Left kidney (tissue), 2 donors: ENCODE results near the gene USP34. TPM values are rescaled to one million over a fixed set of nuclear protein-coding genes. Genes with fewer than 3 reads are reported as not detected.
"Not testable (repeated sequence)": the region's sequence is repeated elsewhere in the genome, so short reads cannot be mapped to it uniquely, and the experiment has no call there.

Source experiments
- DNase-seq: peaks from one replicate; pipeline ENCODE4 v3.0.0-alpha.2; 2013
- polyA plus RNA-seq: library from polyadenylated mRNA; unstranded; fragments of 120-200 nt; gene quantifications from one replicate; pipeline ENCODE4 v1.2.1, GENCODE V29; 2013; ENCODE audit not compliant: insufficient read length

The USP34 gene
- polyA plus RNA-seq, 1 donor: 171 TPM

DNA sequence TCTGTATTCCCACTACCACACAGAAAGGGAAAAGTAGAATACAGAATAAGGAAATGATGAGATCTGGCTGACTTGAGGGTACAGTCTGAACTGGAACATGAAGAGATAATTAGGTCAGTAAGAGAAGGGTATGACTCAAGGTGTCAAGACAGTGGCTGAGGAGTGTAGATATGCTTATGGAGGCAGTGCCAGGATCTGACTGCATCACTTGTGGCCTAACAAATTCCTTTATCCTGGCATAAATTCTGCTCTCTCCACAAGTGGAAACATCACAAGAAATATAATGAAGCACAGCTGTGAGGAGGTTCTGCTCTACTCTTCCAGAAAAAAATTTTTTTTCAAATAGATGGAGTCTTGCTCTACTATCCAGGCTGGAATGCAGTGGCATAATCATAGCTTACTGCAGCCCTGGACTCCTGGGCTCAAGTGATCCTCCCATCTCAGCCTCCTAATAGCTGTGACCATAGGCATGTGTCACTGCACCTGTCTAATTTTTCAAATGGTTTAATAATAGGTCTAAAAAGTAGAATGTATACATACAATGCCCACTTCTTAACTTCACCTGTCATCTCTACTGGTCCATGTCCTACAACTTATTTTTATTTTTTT, 223.6 kb downstream of the USP34 start:
- DNase-seq: no peak

DNA sequence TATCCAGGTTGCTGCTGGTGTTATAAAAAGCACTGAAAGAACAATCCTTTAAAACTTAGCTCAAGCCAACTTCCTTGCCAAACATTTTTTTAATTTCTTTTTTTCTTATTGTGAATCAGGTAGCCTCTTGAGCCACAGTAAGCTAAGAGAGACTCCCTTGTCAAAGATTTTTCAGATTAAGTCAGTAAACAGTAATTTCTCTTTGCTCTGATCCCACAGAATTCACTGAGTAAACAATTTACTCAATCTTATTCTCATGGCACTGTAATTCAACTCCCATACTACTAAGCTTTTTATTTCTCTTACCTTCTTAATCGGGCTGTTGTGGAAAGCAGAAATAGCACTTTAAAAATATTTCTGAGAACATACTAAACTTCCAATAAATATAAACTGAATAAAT, 226.2 kb downstream of the USP34 start:
- no peak for DNase-seq

DNA sequence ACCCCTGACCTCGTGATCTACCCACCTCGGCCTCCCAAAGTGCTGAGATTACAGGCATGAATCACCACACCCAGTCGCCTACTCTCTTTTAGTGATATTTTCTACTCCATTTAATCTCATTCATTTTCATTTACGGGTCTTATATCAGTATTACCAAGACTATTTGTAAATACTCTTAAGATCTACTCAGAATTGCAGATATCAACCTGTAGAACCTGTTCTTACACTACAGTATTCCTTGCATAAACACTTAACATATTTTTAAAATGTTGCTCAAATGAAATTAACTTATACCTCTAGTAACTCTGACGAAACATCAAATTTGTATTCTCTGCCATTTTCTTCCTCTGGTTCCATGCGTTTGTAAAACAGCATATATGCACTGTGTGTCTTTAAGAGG, 229.6 kb downstream of the USP34 start:
- no peak for DNase-seq

DNA sequence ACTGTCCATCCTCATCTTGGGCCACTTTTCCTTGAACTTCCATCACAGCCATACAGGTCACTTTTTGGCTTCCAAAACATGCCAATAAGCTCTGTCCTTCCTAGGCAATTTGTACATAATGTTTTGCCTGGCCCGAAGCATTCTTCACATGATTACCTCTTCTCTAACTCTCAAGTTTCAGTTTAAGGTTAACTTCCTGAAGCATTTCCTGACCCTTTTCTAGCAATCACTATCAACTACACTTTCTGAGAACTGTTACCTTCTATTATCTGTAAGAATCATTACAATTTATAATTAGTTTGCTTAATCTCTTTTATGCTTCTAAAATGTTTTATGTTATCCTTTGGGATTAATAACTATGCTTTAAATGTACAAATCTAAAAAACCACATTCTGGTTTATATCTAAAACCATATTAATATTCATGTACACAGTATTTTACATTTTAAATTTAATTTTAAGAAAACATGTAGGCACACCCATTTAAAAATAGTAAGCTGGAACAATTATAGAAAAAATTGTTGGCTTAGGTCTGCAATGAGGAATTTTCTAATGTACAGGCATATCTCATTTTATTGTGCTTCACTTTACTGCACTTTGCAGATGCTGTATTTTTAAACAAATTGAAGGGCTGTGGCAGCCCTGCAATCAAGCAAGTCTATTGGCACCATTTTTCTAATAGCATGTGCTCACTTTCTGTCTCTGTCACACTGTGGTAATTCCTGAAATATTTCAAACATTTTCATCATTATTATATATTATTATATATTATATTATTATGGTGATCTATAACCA, 232.5 kb downstream of the USP34 start:
- DNase-seq: no peak

DNA sequence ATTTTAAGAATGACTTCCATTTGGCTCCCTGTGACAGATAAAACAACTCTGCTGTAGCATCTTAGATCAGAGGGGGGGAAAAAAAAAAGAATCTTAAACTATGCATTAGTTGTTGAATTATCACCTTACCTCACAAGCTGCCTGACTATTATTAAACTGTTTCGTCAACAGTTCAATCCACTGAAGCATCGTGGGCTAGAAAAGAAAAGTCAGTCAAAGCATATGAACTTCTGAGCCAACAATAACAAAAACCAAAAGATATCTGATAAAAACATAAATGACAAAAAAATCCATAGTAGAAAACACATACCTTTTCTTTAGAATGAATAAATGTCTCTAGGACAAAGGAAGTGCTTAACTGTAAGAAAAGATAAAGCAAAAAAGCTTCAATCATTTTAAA, 235.2 kb downstream of the USP34 start:
- no peak for DNase-seq

DNA sequence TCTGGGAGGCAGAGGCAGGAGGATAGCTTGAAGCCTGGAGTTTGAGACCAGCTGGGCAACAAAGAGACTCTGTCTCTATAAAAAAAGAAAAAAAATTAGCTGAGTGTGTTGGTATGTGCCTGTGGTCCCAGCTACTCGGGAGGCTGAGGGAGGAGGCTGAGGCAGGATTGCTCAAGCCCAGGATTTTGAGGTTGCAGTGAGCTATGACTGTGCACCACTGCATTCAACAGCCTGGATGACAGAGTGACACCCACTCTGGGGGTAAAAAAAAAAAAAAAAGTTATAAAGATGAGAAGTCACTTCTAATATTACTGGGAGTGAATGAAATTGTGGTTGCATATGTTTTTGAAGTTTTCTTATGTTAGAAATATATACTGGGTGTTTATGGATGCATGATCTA, 237.3 kb downstream of the USP34 start:
- no peak for DNase-seq

DNA sequence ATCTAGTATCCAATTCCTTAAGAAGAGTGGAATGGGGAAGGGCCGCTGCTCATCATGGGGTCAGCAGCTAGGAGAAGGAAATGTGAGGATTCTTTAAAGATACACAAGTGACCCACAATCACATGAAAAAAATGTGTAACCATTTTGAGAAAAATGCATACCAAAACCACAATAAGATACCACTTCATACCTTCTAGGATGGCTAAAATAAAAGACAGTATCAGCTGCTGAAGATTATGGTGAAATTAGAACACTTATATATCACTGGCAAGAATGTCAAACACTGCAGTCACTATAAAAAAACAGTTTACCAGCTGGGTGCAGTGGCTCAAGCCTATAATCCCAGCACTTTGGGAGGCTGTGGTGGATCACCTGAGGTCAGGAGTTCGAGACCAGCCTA, 241.0 kb downstream of the USP34 start:
- DNase-seq: no peak

DNA sequence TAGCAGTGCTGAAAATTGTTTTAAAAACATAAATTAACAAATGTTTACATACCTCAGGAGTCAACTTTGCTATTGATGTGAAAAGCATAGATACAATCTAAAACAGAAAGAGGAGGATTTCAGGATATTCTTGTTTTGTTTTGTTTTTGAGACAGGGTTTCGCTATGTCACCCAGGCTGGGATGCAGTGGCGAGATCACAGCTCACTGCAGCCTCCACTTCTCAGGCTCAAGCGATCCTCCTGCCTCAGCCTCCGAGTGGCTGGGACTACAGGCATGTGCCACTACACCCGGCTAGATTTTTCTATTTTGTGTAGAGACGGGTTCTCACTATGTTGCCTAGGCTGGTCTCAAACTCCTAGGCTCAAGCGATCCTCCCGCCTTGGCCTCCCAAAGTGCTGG, 248.3 kb downstream of the USP34 start:
- no peak for DNase-seq

DNA sequence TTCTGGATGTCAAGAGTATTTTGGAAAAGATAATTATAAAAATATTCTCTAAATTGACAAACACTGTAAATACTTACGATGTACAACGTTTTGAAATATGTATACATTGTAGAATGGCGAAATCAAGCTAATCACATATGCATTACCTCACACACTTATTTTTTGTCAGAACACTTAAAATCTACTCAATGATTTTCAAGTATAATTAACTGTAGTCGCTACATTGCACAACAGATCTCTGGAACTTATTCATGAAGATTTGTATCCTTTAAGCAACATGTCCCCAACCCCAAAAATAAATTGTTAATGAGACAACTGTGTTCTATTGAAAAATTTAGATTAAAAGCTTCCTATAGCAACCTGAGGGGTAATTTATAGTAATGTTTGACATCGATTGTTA, 249.1 kb downstream of the USP34 start:
- DNase-seq: no peak

DNA sequence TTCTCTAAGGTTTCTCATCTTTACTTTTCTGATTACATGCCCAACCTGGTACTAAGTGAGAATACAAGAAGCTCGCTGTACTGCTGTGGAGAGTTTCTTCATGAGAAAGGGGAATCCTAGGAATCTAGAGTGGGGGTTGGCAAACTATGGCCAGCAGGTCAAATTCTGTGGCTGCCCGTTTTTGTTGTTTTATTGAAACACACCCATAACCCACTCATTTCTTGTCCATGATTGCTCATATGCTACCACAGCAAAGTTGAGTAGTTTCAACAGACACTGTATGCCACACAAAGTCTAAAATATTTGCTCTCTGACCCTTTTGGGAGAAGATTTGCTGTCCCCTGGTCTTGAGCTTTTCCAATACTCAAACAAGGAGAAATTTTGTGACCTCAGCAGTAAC, 250.1 kb downstream of the USP34 start:
- no peak for DNase-seq

DNA sequence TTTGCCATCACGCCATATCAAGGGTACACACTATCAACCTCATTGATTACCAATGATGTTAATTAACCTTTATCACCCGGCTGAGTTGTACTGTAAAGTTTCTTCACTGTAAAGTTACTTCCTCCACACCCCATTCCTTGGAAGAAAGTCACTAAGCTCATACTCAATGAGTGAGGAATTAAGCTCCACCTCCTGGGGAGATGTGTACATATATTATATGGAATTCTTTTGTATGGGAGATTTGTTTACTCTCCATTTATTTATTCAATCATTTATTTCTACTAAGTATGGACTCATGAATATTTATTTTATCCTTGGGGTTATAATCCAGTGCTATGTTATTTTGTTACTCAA, 252.1 kb downstream of the USP34 start:
- no peak for DNase-seq

DNA sequence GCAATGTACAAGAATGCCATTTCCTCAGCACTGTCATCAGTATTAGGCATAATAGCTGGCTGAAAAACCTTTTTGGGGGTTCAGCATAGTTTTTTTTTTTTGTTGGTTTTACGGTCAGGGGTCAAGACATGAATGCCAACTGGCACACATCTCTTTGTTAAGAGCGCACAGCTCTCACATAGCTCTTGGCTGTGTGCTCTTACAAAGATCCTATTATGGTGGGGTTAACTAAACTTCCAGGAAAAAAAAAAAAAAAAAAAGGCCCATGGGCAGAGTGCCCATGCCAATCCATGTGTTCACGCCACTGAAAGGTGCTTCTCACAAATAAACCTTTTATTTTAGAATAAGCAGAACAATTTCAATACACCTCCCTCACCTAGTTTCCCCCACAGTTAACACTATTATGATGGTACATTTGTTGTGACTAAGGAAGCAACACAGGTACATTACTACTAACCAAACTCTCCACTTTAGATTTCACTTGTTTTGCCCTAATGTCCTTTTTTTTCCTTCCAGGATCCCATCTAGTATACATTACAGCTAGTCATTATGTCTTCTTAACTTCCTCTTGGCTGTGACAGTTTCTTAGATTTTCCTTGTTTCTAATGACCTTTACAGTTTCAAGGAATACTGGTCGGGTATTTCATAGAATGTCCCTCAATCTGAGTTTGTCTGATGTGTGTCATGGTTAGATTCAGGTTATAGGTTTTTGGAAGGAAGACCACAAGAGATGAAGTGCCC, 252.6 kb downstream of the USP34 start:
- DNase-seq: no peak

DNA sequence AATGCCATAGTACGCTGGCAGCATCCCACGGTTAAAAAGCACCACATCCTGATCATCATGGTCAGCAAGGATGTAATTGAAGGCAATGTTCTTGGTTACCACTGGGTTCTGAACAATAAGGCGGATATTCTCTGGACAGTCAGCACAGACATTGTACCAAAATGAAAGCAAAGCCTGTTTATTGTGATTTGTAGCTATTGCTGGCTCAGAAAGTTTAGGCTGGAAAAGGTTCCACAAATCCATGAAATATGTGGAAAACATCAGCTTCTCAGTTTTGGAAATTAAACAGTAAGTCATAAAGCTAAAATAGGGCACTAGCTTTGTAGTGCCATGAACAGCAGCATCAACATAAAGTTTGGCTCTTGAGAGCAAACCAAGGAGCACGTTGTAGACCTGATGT, 256.7 kb downstream of the USP34 start:
- no peak for DNase-seq

DNA sequence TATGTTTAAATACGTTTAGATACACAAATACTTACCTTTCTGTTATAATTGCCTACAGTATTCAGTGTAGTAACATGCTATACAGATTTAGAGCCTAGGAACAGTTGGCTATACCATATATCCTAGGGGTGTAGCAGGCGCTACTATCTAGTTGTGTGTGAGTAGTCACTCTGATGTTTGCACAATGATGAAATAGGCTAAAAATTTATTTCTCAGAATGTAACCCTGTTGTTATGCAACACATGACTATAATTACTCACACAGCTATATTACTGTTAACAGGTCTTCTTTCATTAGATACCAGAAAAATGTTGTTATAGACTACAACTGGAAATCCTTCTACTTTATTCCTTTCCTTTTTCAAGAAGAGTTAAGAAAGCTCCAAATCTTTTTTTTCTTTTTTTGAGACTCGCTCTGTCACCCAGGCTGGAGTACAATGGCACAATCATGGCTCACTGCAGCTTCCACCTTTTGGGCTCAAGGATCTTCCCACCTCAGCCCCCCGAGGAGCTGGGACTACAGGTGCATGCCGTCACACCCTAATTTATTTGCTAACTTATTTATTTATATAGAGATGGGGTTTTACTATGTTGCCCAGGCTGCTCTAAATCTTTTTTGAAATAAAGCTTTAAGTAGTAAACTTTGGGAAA, 260.4 kb downstream of the USP34 start:
- no peak for DNase-seq

DNA sequence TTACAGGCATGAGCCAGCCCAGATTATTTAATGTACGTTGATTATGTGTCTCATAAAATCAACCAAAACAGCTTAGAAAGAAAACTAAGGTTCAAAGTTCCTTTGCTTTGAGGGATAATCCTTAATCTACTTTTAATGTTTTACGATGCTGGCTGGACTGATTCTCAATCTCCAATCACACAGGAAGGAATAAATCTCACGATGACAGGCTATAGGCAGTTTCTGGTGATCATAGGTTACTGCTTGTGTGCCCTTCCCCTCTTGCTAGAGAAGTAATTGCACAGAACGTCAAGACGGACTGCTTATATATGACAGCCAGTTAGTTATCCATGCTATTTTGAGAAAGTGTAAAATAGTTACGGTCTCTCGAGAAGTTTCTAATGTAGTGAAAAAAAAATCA, 265.8 kb downstream of the USP34 start:
- no peak for DNase-seq

DNA sequence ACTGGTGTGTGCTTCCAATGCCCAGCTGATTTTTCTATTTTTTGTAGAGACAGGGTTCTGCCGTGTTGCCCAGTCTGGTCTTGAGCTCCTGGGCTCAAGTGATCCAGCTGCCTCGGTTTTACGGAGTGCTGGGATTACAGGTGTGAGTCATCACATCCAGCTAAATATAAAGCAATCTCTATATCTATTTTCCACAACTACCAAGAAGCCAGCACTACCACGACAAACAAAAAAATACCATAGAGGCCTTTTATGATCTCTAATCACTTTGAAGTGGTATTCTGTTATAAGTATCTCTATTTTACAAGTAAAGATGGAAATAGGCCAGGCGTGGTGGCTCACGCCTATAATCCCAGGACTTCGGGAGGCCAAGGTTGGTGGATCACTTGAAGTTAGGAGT, 274.2 kb downstream of the USP34 start:
- no peak for DNase-seq

DNA sequence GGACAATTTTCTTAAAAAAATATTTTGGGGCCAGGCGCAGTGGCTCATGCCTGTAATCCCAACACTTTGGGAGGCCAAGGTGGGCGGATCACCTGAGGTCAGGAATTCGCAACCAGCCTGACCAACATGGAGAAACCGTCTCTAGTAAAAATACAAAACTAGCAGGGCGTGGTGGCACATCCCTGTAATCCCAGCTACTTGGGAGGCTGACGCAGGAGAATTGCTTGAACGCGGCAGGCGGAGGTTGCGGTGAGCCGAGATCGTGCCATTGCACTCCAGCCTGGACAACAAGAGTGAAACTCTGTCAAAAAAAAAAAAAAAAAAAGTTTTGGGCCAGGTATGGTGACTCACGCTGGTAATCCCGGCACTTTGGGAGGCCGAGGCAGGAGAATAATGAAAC, 276.2 kb downstream of the USP34 start:
- not testable (repeated sequence) for DNase-seq

DNA sequence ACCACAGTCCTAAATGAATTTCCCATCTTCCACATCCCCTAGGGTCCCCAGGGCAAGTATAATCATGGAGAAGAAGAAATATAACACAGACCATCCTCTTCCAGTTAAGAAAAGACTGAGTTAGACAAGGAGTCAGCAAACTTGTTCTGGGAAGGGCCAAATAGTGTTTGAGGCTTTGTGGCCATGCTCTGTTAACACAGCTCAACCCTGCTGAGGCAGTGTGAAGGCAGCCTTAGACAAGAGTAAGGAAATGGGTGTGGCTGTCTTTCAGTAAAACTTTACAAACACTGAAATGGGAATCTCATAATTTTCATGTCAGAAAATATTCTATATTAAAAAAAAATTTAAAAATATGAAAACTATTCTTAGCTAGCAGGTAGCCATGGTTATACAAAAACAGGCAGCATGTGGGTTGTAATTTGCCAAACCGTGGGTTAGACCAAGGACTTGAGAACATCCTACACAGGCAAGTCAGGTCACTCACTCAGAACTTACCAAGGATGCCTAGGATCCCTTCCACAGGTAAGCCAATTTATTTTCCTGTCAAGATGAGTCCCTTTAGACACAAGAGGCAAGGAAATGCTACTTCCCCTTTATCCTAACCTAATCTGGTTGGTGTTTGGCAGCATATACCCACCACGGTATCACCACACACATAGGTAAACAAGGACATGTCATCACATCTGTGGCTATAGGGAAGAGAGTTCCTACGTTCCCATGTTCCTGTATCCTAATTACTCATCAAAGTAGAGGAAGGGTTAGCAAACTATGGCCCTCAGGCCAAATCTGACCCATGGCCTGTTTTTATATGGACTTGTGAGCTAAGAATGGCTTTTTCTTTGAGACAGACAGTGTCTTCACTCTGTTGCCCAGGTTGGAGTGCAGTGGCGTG, 277.0 kb downstream of the USP34 start:
- DNase-seq: no peak

DNA sequence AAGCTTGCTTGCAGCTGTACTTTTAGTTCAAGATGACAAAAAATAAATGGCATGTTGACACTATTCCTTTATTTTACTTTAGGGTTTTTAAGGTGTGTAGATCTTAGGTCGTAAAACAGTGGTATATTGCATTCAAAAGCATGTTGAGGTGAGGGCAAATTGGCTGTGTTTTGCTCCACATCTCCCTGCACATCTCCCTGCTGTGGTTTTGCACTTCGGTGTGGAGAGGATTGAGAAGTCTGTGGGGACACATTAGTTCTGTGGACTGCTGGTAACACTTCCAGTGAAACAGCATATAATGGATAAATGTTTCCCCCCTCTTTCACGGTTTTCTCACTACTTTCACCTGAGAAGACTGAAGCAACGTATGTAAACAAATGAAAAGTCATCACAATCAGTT, 283.8 kb downstream of the USP34 start:
- DNase-seq: no peak

DNA sequence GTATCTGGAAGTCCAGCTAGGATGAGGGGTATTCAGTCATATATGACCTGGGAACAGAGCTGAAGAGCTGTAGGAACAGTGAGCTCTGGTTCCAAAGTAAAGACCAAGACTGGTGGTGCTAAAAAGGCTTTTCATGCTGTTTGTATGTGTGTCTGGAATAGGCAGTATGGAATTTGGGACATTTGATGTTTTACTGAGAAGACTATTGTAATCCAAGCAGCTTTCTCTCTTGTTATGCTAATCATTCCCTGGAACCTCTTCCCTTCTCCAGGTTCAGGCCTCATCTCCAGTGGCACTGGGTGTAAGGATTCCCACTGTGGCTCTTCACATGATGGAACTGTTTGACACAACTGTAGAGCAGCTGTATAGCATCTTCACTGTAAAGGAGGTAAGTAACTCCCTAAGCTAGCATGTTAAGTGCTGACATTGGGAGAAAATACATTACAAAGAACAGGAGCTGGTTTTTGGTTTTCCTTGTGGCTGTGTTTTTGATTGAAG, 285.6 kb downstream of the USP34 start:
- DNase-seq: no peak

DNA sequence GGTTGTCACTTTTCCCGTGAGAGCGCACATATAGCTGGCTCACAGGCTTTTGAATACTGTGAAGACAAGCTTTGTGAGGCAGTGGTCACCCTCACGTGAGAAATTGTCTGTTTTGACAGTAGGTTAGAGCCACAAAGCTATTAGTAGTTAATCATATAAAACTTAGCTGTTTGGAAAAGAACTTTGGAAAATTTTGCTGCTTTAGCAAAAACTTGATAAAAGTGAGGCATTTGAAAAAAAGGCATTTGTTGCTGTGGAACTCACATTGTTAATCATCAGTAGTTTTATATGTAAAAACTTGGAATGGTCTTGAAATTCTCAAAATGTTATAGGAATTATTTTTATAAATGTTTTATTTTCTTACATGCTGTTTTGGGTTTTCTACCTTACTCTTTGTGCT, 286.6 kb downstream of the USP34 start:
- no peak for DNase-seq

DNA sequence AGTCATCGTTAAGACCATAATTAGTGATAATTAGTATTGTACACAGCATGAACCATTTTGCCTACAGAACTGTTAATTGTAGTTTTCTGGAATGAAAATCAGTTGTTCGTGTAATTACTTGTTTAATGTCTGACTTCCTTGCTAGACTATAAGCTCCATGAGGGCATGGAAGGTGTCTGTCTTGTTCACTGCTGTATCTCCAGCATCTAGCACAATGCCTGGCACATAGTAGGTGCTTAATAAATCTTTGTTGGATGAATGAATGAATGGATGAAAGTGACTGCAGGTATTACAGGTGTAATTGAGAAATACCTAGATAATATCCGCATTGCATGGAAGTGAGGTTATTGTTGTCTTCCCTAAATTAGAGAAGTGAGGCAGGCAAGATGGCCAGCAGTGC, 287.1 kb downstream of the USP34 start:
- DNase-seq: no peak
